Activated CD4-positive, alpha-beta T cell treated with anti-CD3 and anti-CD28 coated beads, Interleukin-2, amount 50 U/mL, for 16 hours (primary cell): ENCODE results near the gene RPS17.
"Not testable (repeated sequence)": the region's sequence is repeated elsewhere in the genome, so short reads cannot be mapped to it uniquely, and the experiment has no call there.

Source experiments
- DNase-seq: peaks from one replicate; pipeline ENCODE4 v3.0.0-alpha.2; 2020

RPS17 gene

GRCh38 chr15:82505842-82506241, 34.4 kb downstream of the RPS17 start:
- not testable (repeated sequence) for DNase-seq

- DNase-seq, result not testable (repeated sequence)
Measured at GRCh38 chr15:82504074-82504473, 36.2 kb downstream of the RPS17 start.

GRCh38 chr15:82502700-82503339, 37.4 kb downstream of the RPS17 start:
- peak; percentile 32 for DNase-seq

GRCh38 chr15:82500772-82501171, 39.5 kb downstream of the RPS17 start:
- DNase-seq, result not testable (repeated sequence)

GRCh38 chr15:82497978-82498377, 42.3 kb downstream of the RPS17 start:
- DNase-seq, result not testable (repeated sequence)

GRCh38 chr15:82488250-82488649, 52.0 kb downstream of the RPS17 start:
- not testable (repeated sequence) for DNase-seq

GRCh38 chr15:82487045-82487444, 53.2 kb downstream of the RPS17 start:
- DNase-seq, result not testable (repeated sequence)
